ENCODE data around the gene TBC1D19. TPM values are rescaled to one million over a fixed set of nuclear protein-coding genes. Genes with fewer than 3 reads are reported as not detected.
A peak's percentile ranks its signal among the peaks of the same experiment; 100 is the strongest.

TBC1D19 gene
- total and polyA plus RNA-seq, 9 of the 15 experiments (the other 6 are each of a cell fraction or from before 2014, with no cell fraction given), result 0.73 to 5.6 (median 3.7) TPM

GRCh38 chr4:26782168-26782829 is 198.4 kb downstream of the TBC1D19 start (continued):
- no peak for TF ChIP-seq MXD1 (CRISPR knock-in tag; IDR thresholded peaks at IDR 0.05; ENCODE audit: borderline replicate concordance, poor library complexity, severe bottlenecking)
- TF ChIP-seq RBBP5 (IDR thresholded peaks at IDR 0.05; ENCODE audit: borderline replicate concordance, insufficient read depth, low read length, poor library complexity, severe bottlenecking), result no peak
- no peak for TF ChIP-seq MED1 (CRISPR knock-in tag; IDR thresholded peaks at IDR 0.05; ENCODE audit: borderline replicate concordance)
- 0 out of 2 replicates have a peak, but pooled peaks have one; percentile 59 for TF ChIP-seq ARID3A (IDR thresholded peaks at IDR 0.05; ENCODE audit: borderline replicate concordance, low read depth, low read length)
- TF ChIP-seq CEBPG (CRISPR knock-in tag; IDR thresholded peaks at IDR 0.05), result no peak
- peak; percentile 34 to 84; a peak in 3 of 4 replicates for TF ChIP-seq CEBPG (tag; conservative IDR thresholded peaks at IDR 0.05 in 1 of 2, IDR thresholded peaks at IDR 0.05 in 1 of 2)
- no peak for TF ChIP-seq MBD1 (CRISPR knock-in tag; IDR thresholded peaks at IDR 0.05)
- TF ChIP-seq ZNF507 (tag; conservative IDR thresholded peaks at IDR 0.05), result no peak
- TF ChIP-seq ZNF696 (CRISPR knock-in tag; conservative IDR thresholded peaks at IDR 0.05), result no peak
- no peak for TF ChIP-seq NUFIP1 (IDR thresholded peaks at IDR 0.05; ENCODE audit: partially characterized antibody)
- no peak for TF ChIP-seq SMC3 (conservative IDR thresholded peaks at IDR 0.05; ENCODE audit: insufficient read depth, low read depth, low read length)
- TF ChIP-seq AFF4 (CRISPR knock-in tag; IDR thresholded peaks at IDR 0.05), result no peak
- 0 out of 2 replicates have a peak, but pooled peaks have one; percentile 35 for TF ChIP-seq HEY1 (CRISPR knock-in tag; IDR thresholded peaks at IDR 0.05; ENCODE audit: borderline replicate concordance)
- peak; percentile 78 for TF ChIP-seq CREM (IDR thresholded peaks at IDR 0.05; ENCODE audit: low read depth)
- TF ChIP-seq RAD21 (CRISPR knock-in tag; conservative IDR thresholded peaks at IDR 0.05 in 1 of 2, IDR thresholded peaks at IDR 0.05 in 1 of 2), result peak; percentile 29 to 37; a peak in 3 of 4 replicates
- TF ChIP-seq ZNF224 (CRISPR knock-in tag; IDR thresholded peaks at IDR 0.05), result no peak
- 0 out of 4 replicates have a peak, but pooled peaks of 1 of the 2 experiments have one; percentile 60 for TF ChIP-seq FOXK2 (conservative IDR thresholded peaks at IDR 0.05 in 1 of 2, IDR thresholded peaks at IDR 0.05 in 1 of 2; ENCODE audit: low read depth in 2 of 2)
- TF ChIP-seq RBM34 (IDR thresholded peaks at IDR 0.05; ENCODE audit: borderline replicate concordance, insufficient read depth, low read length), result no peak
